H1 (cell line): ENCODE results near the gene GPR155. TPM values are rescaled to one million over a fixed set of nuclear protein-coding genes. Genes with fewer than 3 reads are reported as not detected.

Source experiments
- CTCF ChIA-PET: fragments of 300-600 bp; sonication (Branson Sonifier 250); formaldehyde crosslinking; loops from one replicate; lab custom pipeline; 2021; ENCODE audit not compliant: partially characterized antibody; lab: Charles Lee
- POLR2A ChIA-PET: fragments of 300-600 bp; sonication (Branson Sonifier 250); formaldehyde crosslinking; loops from one replicate; lab custom pipeline; 2021; ENCODE audit warnings: inconsistent platforms; ENCODE audit not compliant: partially characterized antibody; lab: Charles Lee
- DNase-seq, 2 experiments: peaks; one replicate each; pipeline versions ENCODE4 v3.0.0 to v3.0.0-alpha.2; 2010 to 2022; ENCODE audit warnings: low spot score in 2 of 2, low read depth in 1 of 2, mixed read lengths in 1 of 2
- FAIRE-seq: peaks from 2 replicates; lab custom pipeline; 2011; peaks lifted over from hg19 to GRCh38; lab: Jason Lieb, UNC
- H2AFZ ChIP-seq: 2 replicates; pipeline ENCODE4 v1.8.1; 2012; ENCODE audit warnings: low read length, inconsistent platforms
- H2AK5ac ChIP-seq: 2 replicates; pipeline ENCODE4 v1.6.1; 2013; ENCODE audit warnings: low read depth, low read length
- H2BK120ac ChIP-seq: replicated peaks from 2 replicates; pipeline ENCODE3; 2013; ENCODE audit warnings: low read depth, low read length, inconsistent platforms
- H2BK12ac ChIP-seq: 2 replicates; pipeline ENCODE4 v1.6.1; 2013; ENCODE audit warnings: low read depth, low read length
- H2BK15ac ChIP-seq: 2 replicates; pipeline ENCODE4 v1.6.1; 2013; ENCODE audit warnings: low read length
- H2BK20ac ChIP-seq: 2 replicates; pipeline ENCODE4 v1.6.1; 2013; ENCODE audit warnings: low read length
- H2BK5ac ChIP-seq: 2 replicates; pipeline ENCODE4 v1.6.1; 2013; ENCODE audit warnings: low read depth, low read length
- H3K14ac ChIP-seq: 2 replicates; pipeline ENCODE4 v1.6.1; 2013; ENCODE audit warnings: inconsistent platforms; ENCODE audit not compliant: insufficient read length
- H3K18ac ChIP-seq: 2 replicates; pipeline ENCODE4 v1.6.1; 2013; ENCODE audit warnings: low read length; ENCODE audit errors: extremely low read depth
- H3K23ac ChIP-seq: 2 replicates; pipeline ENCODE4 v1.6.1; 2013; ENCODE audit warnings: inconsistent platforms; ENCODE audit not compliant: insufficient read length
- H3K23me2 ChIP-seq: 2 replicates; pipeline ENCODE4 v1.6.1; 2013; ENCODE audit warnings: low read depth, low read length
- H3K27ac ChIP-seq: 2 replicates; pipeline ENCODE4 v1.6.1; 2011; ENCODE audit warnings: low read depth, low read length, inconsistent platforms
- H3K27me3 ChIP-seq, 4 experiments: replicated peaks in 1 of 4; 1 replicate in 1 of 4; 2 replicates in 3 of 4; pipeline versions ENCODE4 v1.6.1 to v1.8.1; 2011 to 2013; ENCODE audit warnings: low read length in 3 of 4, mild to moderate bottlenecking in 3 of 4, inconsistent platforms in 2 of 4, mixed read lengths in 2 of 4, moderate library complexity in 1 of 4; ENCODE audit not compliant: control insufficient read depth in 3 of 4, insufficient read depth in 3 of 4; ENCODE audit errors: extremely low read depth in 1 of 4
- H3K36me3 ChIP-seq, 4 experiments: 2 replicates each; pipeline versions ENCODE4 v1.6.1 to v1.8.1; 2011 to 2013; ENCODE audit warnings: mild to moderate bottlenecking in 4 of 4, low read length in 3 of 4, moderate library complexity in 2 of 4, control low read depth in 1 of 4, inconsistent platforms in 1 of 4; ENCODE audit not compliant: insufficient read depth in 4 of 4, control insufficient read depth in 2 of 4
- H3K4ac ChIP-seq: replicated peaks from 2 replicates; pipeline ENCODE3; 2013; ENCODE audit warnings: low read length, low read depth, mixed read lengths, inconsistent platforms; ENCODE audit not compliant: insufficient read length
- H3K4me1 ChIP-seq, 4 experiments: replicated peaks in 1 of 4; 1 replicate in 1 of 4; 2 replicates in 3 of 4; pipeline versions ENCODE4 v1.6.1 to v1.8.1; 2011 to 2013; ENCODE audit warnings: low read length in 3 of 4, inconsistent platforms in 2 of 4, mixed read lengths in 1 of 4; ENCODE audit not compliant: insufficient read depth in 4 of 4, control insufficient read depth in 3 of 4
- H3K4me2 ChIP-seq, 2 experiments: 2 replicates each; pipeline versions ENCODE4 v1.6.1 to v1.8.1; 2011 to 2013; ENCODE audit warnings: low read depth in 2 of 2, low read length in 2 of 2, control low read depth in 1 of 2, inconsistent platforms in 1 of 2, mild to moderate bottlenecking in 1 of 2; ENCODE audit not compliant: insufficient read depth in 1 of 2
- H3K4me3 ChIP-seq, 4 experiments: fragments of 200-600, 300-600 bp in 1 of 4; sonication (generic), shearing (Covaris generic), sonication (Bioruptor Twin) in 1 of 4; 2 replicates each; pipeline versions ENCODE4 v1.5.1 to v1.8.1; 2011 to 2016; ENCODE audit warnings: low read length in 4 of 4, low read depth in 3 of 4, control low read depth in 2 of 4, inconsistent platforms in 2 of 4, mild to moderate bottlenecking in 2 of 4, mixed read lengths in 1 of 4, moderate library complexity in 1 of 4; ENCODE audit not compliant: insufficient read depth in 2 of 4; ENCODE audit errors: extremely low read depth in 1 of 4
- H3K56ac ChIP-seq: replicated peaks from 2 replicates; pipeline ENCODE3; 2013; ENCODE audit warnings: low read depth, mild to moderate bottlenecking, mixed read lengths, low read length, inconsistent platforms; ENCODE audit not compliant: insufficient read length
- H3K79me1 ChIP-seq: 2 replicates; pipeline ENCODE4 v1.6.1; 2013; ENCODE audit warnings: low read depth, low read length, control low read depth
- H3K79me2 ChIP-seq, 2 experiments: 2 replicates each; pipeline versions ENCODE4 v1.6.1 to v1.8.1; 2012 to 2013; ENCODE audit warnings: low read length in 2 of 2, mild to moderate bottlenecking in 2 of 2, inconsistent platforms in 1 of 2; ENCODE audit not compliant: insufficient read depth in 2 of 2, control insufficient read depth in 1 of 2
- H3K9ac ChIP-seq, 4 experiments: replicated peaks in 1 of 4; 1 replicate in 1 of 4; 2 replicates in 3 of 4; pipeline versions ENCODE4 v1.6.1 to v1.8.1; 2011 to 2013; ENCODE audit warnings: low read depth in 3 of 4, low read length in 3 of 4, control low read depth in 2 of 4, mild to moderate bottlenecking in 2 of 4, moderate library complexity in 2 of 4, inconsistent platforms in 1 of 4; ENCODE audit errors: extremely low read depth in 1 of 4
- H3K9me3 ChIP-seq, 2 experiments: 2 replicates each; pipeline versions ENCODE4 v1.6.1 to v1.8.1; 2012 to 2013; ENCODE audit warnings: mild to moderate bottlenecking in 2 of 2, moderate library complexity in 2 of 2, control low read depth in 1 of 2, inconsistent platforms in 1 of 2, low read depth in 1 of 2, low read length in 1 of 2, mixed read lengths in 1 of 2; ENCODE audit not compliant: insufficient read depth in 2 of 2
- H4K20me1 ChIP-seq, 2 experiments: replicated peaks in 1 of 2; 2 replicates each; pipeline versions ENCODE3 to v1.8.1; 2011 to 2013; ENCODE audit warnings: inconsistent platforms in 2 of 2, low read length in 2 of 2, mild to moderate bottlenecking in 1 of 2; ENCODE audit not compliant: insufficient read depth in 2 of 2, control insufficient read depth in 1 of 2
- H4K5ac ChIP-seq: 2 replicates; pipeline ENCODE4 v1.6.1; 2013; ENCODE audit warnings: low read length, low read depth, mixed read lengths, inconsistent platforms; ENCODE audit not compliant: insufficient read length
- H4K8ac ChIP-seq: 2 replicates; pipeline ENCODE4 v1.8.0; 2013; ENCODE audit warnings: mild to moderate bottlenecking, moderate library complexity, low read length, inconsistent platforms; ENCODE audit not compliant: insufficient read depth; ENCODE audit errors: extremely low read depth
- H4K91ac ChIP-seq: replicated peaks from 2 replicates; pipeline ENCODE3; 2013; ENCODE audit warnings: low read length, mixed read lengths, inconsistent platforms; ENCODE audit not compliant: insufficient read length
- CHD1 ChIP-seq: IDR thresholded peaks from 2 replicates; pipeline ENCODE4 v1.6.1; 2012; ENCODE audit warnings: low read depth, low read length, improper control_type of control experiment
- EZH2 ChIP-seq: fragments of 200-600 bp; sonication (generic); IDR thresholded peaks from 2 replicates; pipeline ENCODE4 v1.7.1; 2012; ENCODE audit warnings: low read depth, mild to moderate bottlenecking, moderate library complexity, low read length, inconsistent platforms; ENCODE audit not compliant: severe bottlenecking
- MAFK ChIP-seq: IDR thresholded peaks from 2 replicates; pipeline ENCODE4 v1.6.1; 2012; ENCODE audit warnings: low read depth, mild to moderate bottlenecking, improper control_type of control experiment, low read length
- MAX ChIP-seq: IDR thresholded peaks from 2 replicates; pipeline ENCODE4 v1.6.1; 2012; ENCODE audit warnings: inconsistent platforms
- WGBS, 2 experiments: shearing (Covaris generic) in 1 of 2; methylation state at CpG; one replicate each; pipeline versions ENCODE4 v1.1.6 to v1.1.7; 2013 to 2015; ENCODE audit warnings: low lambda C conversion rate in 2 of 2, mixed read lengths in 2 of 2, inconsistent platforms in 1 of 2, low coverage in 1 of 2, missing lambda C conversion rate in 1 of 2; ENCODE audit not compliant: insufficient replicate concordance in 2 of 2, insufficient coverage in 1 of 2, insufficient read length in 1 of 2; ENCODE audit errors: extremely low coverage in 1 of 2, missing lambda C conversion rate in 1 of 2; 5-methylcytosine and 5-hydroxymethylcytosine counted together
- polyA plus RNA-seq, 7 experiments: library from polyadenylated mRNA; depleted of rRNA in 3 of 7; stranded (reverse) in 5 of 7; unstranded in 2 of 7; fragments of >200 nt in 5 of 7; fragments of 200-250 nt in 2 of 7; gene quantifications; 1 replicate in 5 of 7; 2 replicates in 1 of 7; 4 replicates in 1 of 7; pipeline versions ENCODE4 v1.2.1 to v1.2.3, GENCODE V29; 2011 to 2013; ENCODE audit warnings: missing spikeins in 2 of 7, mixed read lengths in 2 of 7
- total RNA-seq: library from RNA; stranded (reverse); fragmentation: NEBNext Ultra II Directional; extraction: Animal tissue kit (Norgen Biotek cat#: 25700); gene quantifications from 2 replicates; pipeline ENCODE4 v1.2.1, GENCODE V29; 2021
- TF ChIP-seq, protein P1 (sequence below), 3 experiments: IDR thresholded peaks; 1 replicate in 2 of 3; 2 replicates in 1 of 3; pipeline versions ENCODE4 v1.5.1 to v1.6.1; 2011; ENCODE audit warnings: low read length in 3 of 3, mild to moderate bottlenecking in 3 of 3, inconsistent platforms in 2 of 3, low read depth in 1 of 3, moderate library complexity in 1 of 3; ENCODE audit not compliant: insufficient read depth in 1 of 3; ENCODE audit errors: control extremely low read depth in 1 of 3

Gene GPR155
- total and polyA plus RNA-seq, 2 of the 8 experiments (the other 6 are each of a cell fraction or from before 2014, with no cell fraction given): 0.26 to 2.1 TPM

DNA sequence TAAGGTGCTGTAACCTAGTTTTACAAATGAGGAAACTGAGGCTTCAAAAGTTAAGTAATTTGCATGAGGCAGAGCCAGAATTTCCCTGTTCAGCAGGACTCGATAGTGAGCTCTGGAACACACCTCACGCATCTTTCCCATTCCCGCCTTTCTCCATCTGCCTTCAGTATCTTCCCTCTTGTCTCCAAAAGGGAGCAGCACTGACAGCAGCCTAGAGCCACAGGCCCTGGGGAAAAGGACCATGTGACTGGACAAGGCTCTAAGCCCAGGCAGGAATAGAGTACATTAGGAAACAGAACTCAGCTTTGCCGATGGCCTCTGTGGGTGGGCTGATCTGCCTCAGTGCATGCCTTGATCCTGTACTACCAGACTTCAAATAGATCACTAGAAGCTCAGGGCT is 21.5 kb downstream of the GPR155 start:
- H3K27me3 ChIP-seq: 0 out of 7 replicates have a peak, but pooled peaks cover 0 to 2% (median 0%) of the 10 kb centered on the region in 4 experiments
- H3K79me2 ChIP-seq: no peaks in the 10 kb centered on the region
- no peaks in the 10 kb centered on the region for H3K9me3 ChIP-seq
- H3K4me1 ChIP-seq: no peaks in the 10 kb centered on the region
- 88% methylated on average over 4 of the region's 4 CpGs; no CpG with 5 or more reads in 1 of the 2 experiments for WGBS, 2 experiments
- H3K23me2 ChIP-seq: no peaks in the 10 kb centered on the region
- no peak overlapping the region for H3K23ac ChIP-seq
- H3K4me3 ChIP-seq: no peak overlapping the region
- H2BK15ac ChIP-seq: no peak overlapping the region
- POLR2A ChIA-PET: interaction anchor here (0.7 kb wide), 1 partner anchor 82 kb away, joined by 3 read pairs; no protein-coding TSS in a partner anchor
- H4K20me1 ChIP-seq: no peaks in the 10 kb centered on the region
- H4K91ac ChIP-seq: no peak overlapping the region
- H3K27ac ChIP-seq: no peak overlapping the region
- no peak overlapping the region for H4K8ac ChIP-seq
- H3K4ac ChIP-seq: no peak overlapping the region
- no peak overlapping the region for H4K5ac ChIP-seq
- CTCF ChIA-PET: interaction anchor here (0.6 to 2.0 kb wide), 16 partner anchors 9 to 794 kb away, joined by 3 to 27 read pairs (median 4); partner anchors contain the start of gene CHRNA1
- H3K79me1 ChIP-seq: no peaks in the 10 kb centered on the region
- FAIRE-seq: peak; percentile 94
- no peak for DNase-seq
- no peak overlapping the region for H2AK5ac ChIP-seq
- no peak overlapping the region for H3K56ac ChIP-seq
- H3K18ac ChIP-seq: no peak overlapping the region
- no peak overlapping the region for H2BK120ac ChIP-seq
- no peak overlapping the region for H2BK5ac ChIP-seq
- H3K14ac ChIP-seq: no peak overlapping the region
- H2BK20ac ChIP-seq: no peak overlapping the region
- H3K4me2 ChIP-seq: no peak overlapping the region
- no peak overlapping the region for H2AFZ ChIP-seq
- H3K9ac ChIP-seq: no peak overlapping the region
- no peak overlapping the region for H2BK12ac ChIP-seq
- H3K36me3 ChIP-seq: no peaks in the 10 kb centered on the region
- TF ChIP-seq CHD1 (no peak), MAX (peak; percentile 96), EZH2 (no peak), MAFK (no peak)
- TF ChIP-seq, protein P1, sequence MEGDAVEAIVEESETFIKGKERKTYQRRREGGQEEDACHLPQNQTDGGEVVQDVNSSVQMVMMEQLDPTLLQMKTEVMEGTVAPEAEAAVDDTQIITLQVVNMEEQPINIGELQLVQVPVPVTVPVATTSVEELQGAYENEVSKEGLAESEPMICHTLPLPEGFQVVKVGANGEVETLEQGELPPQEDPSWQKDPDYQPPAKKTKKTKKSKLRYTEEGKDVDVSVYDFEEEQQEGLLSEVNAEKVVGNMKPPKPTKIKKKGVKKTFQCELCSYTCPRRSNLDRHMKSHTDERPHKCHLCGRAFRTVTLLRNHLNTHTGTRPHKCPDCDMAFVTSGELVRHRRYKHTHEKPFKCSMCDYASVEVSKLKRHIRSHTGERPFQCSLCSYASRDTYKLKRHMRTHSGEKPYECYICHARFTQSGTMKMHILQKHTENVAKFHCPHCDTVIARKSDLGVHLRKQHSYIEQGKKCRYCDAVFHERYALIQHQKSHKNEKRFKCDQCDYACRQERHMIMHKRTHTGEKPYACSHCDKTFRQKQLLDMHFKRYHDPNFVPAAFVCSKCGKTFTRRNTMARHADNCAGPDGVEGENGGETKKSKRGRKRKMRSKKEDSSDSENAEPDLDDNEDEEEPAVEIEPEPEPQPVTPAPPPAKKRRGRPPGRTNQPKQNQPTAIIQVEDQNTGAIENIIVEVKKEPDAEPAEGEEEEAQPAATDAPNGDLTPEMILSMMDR (IDR thresholded peaks at IDR 0.05; ENCODE audit: control extremely low read depth in 1 of 3, insufficient read depth in 1 of 3, low read depth in 1 of 3, low read length in 3 of 3): peak; percentile 17 to 38 (median 28); a peak in 3 of 4 replicates
